Activated naive CD8-positive, alpha-beta T cell treated with anti-CD3 and anti-CD28 coated beads, Interleukin-2, amount 50 U/mL, for 24 hours (primary cell): ENCODE results near the gene NAGPA.

ENCODE experiments used
- ATAC-seq: fragments of 150-1000 bp; cut with Tn5 transposase; one replicate; pipeline ENCODE4 v1.10.0; 2021
- DNase-seq: peaks from one replicate; pipeline ENCODE4 v3.0.0; 2021
- H3K27ac Mint-ChIP-seq: one replicate; pipeline ENCODE4 v1.8.0; 2021; ENCODE audit warnings: mild to moderate bottlenecking, mixed read lengths
- H3K27me3 Mint-ChIP-seq: one replicate; pipeline ENCODE4 v1.8.0; 2021; ENCODE audit warnings: mixed read lengths
- H3K36me3 Mint-ChIP-seq: one replicate; pipeline ENCODE4 v1.8.0; 2021; ENCODE audit warnings: low read depth, mixed read lengths
- H3K4me1 Mint-ChIP-seq: one replicate; pipeline ENCODE4 v1.8.0; 2021; ENCODE audit warnings: mixed read lengths
- H3K4me3 Mint-ChIP-seq: one replicate; pipeline ENCODE4 v1.8.0; 2021; ENCODE audit warnings: mild to moderate bottlenecking, moderate library complexity, mixed read lengths
- H3K9me3 Mint-ChIP-seq: one replicate; pipeline ENCODE4 v1.8.0; 2021; ENCODE audit warnings: mixed read lengths

NAGPA gene

DNA sequence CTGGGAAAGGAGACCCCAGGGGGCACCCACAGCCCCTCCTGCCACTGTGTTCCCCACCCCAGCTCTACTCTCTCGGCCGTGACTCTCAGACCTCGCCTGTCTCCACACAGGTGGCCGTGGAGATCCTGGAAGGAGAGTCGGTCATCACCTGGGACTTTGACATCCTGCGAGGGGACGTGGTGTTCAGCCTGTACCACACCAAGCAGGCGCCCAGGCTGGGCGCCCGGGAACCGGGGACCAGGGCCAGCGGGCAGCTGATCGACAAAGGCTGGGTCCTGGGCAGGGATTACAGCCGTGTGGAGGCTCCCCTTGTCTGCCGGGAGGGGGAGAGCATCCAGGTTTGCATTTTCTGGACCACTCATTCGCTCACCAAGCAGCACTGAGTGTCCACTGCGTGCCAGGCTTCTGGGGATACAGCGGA lies 25.4 kb downstream of the NAGPA start:
- Mint-ChIP-seq H3K27ac (no peak overlapping the region), H3K4me1 (no peaks in the 10 kb centered on the region), H3K9me3 (no peaks in the 10 kb centered on the region), H3K27me3 (peaks cover 7% of the 10 kb centered on the region), H3K36me3 (no peaks in the 10 kb centered on the region), H3K4me3 (no peak overlapping the region)
- ATAC-seq (no peak), DNase-seq (no peak)

GRCh38 chr16:5007256-5007655 lies 26.5 kb downstream of the NAGPA start:
- ATAC-seq: no peak
- no peaks in the 10 kb centered on the region for H3K4me1 Mint-ChIP-seq
- peaks cover 7% of the 10 kb centered on the region for H3K27me3 Mint-ChIP-seq
- no peak for DNase-seq
- H3K4me3 Mint-ChIP-seq: no peak overlapping the region
- H3K9me3 Mint-ChIP-seq: no peaks in the 10 kb centered on the region
- no peaks in the 10 kb centered on the region for H3K36me3 Mint-ChIP-seq
- H3K27ac Mint-ChIP-seq: no peak overlapping the region

GRCh38 chr16:5006348-5007193 lies 27.2 kb downstream of the NAGPA start:
- DNase-seq: no peak
- H3K9me3 Mint-ChIP-seq: no peaks in the 10 kb centered on the region
- no peaks in the 10 kb centered on the region for H3K36me3 Mint-ChIP-seq
- H3K4me3 Mint-ChIP-seq: no peak overlapping the region
- no peak overlapping the region for H3K27ac Mint-ChIP-seq
- H3K4me1 Mint-ChIP-seq: no peaks in the 10 kb centered on the region
- peaks cover 7% of the 10 kb centered on the region for H3K27me3 Mint-ChIP-seq
- ATAC-seq: no peak

GRCh38 chr16:5005916-5006315 lies 27.8 kb downstream of the NAGPA start:
- Mint-ChIP-seq H3K9me3 (no peaks in the 10 kb centered on the region), H3K27me3 (peaks cover 7% of the 10 kb centered on the region), H3K4me1 (no peaks in the 10 kb centered on the region), H3K4me3 (no peak overlapping the region), H3K36me3 (no peaks in the 10 kb centered on the region), H3K27ac (no peak overlapping the region)
- DNase-seq: no peak
- ATAC-seq: no peak

GRCh38 chr16:5004311-5004710 lies 29.4 kb downstream of the NAGPA start:
- peaks cover 2% of the 10 kb centered on the region for H3K27me3 Mint-ChIP-seq
- no peaks in the 10 kb centered on the region for H3K36me3 Mint-ChIP-seq
- no peaks in the 10 kb centered on the region for H3K4me1 Mint-ChIP-seq
- H3K4me3 Mint-ChIP-seq: no peak overlapping the region
- H3K9me3 Mint-ChIP-seq: no peaks in the 10 kb centered on the region
- H3K27ac Mint-ChIP-seq: no peak overlapping the region
- ATAC-seq: no peak
- no peak for DNase-seq

DNA sequence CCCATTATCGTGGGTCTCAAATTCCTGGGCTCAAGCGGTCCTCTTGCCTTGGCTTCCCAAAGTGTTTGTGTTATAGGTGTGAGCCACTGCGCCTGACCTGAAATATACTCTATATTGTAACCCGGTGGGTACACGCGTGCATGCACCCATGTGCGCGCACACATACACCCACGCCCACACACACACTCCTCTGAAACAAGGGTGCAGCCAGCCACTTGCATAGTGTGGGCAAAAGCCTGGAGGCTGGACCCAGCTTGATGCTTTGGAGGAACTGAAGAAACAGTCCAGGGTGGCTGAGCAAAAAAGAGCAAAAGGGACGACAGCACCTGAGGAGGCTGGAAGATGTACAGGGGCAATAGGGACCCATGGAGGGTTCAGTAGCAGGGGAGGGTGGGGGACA lies 29.9 kb downstream of the NAGPA start:
- Mint-ChIP-seq H3K36me3 (no peaks in the 10 kb centered on the region), H3K4me1 (no peaks in the 10 kb centered on the region), H3K9me3 (no peaks in the 10 kb centered on the region), H3K27ac (no peak overlapping the region), H3K4me3 (no peak overlapping the region), H3K27me3 (no peaks in the 10 kb centered on the region)
- no peak for ATAC-seq
- DNase-seq: no peak

DNA sequence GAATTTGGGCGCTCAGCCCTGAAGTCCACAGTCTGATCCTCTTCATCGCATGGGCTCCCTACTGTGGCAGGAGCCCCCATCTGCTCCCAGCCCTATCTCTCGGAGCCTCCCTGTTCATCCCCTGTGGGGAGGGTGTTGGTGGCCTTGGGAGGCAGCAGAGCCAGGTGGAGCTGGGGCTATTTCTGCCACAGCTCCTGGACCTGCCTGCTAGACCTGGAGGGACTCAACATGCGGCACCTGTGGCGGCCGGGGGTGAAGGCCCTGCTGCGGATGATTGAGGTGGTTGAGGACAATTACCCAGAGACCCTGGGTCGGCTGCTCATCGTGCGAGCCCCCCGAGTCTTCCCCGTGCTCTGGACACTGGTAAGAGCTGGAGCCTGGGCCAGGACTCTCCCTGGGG lies 30.5 kb downstream of the NAGPA start:
- Mint-ChIP-seq H3K36me3 (no peaks in the 10 kb centered on the region), H3K27me3 (no peaks in the 10 kb centered on the region), H3K27ac (no peak overlapping the region), H3K4me1 (no peaks in the 10 kb centered on the region), H3K9me3 (no peaks in the 10 kb centered on the region), H3K4me3 (no peak overlapping the region)
- ATAC-seq (no peak), DNase-seq (no peak)

GRCh38 chr16:5002699-5003143 lies 31.0 kb downstream of the NAGPA start:
- Mint-ChIP-seq H3K27ac (no peak overlapping the region), H3K4me3 (no peak overlapping the region), H3K9me3 (no peaks in the 10 kb centered on the region), H3K36me3 (no peaks in the 10 kb centered on the region), H3K27me3 (peaks cover under 1% of the 10 kb centered on the region), H3K4me1 (no peaks in the 10 kb centered on the region)
- ATAC-seq: no peak
- DNase-seq: no peak

DNA sequence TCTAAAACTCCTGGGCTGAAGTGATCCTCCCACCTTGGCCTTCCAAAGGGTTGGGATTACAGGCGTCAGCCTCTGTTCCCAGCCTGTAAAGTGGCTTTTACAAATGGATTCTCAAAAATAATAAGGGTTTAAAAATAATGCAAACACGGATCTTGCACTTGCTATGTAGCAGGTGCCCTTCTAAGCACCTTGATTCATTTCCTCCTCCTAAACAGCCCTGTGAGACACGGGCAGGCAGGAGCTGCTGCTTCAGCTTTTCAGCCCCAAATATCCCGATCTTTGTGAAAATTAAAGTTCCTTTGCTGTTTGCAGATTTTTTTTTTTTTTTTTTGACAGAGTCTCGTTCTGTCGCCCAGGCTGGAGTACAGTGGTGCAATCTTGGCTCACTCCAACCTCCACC lies 31.7 kb downstream of the NAGPA start:
- DNase-seq: no peak
- H3K9me3 Mint-ChIP-seq: no peaks in the 10 kb centered on the region
- no peak overlapping the region for H3K27ac Mint-ChIP-seq
- H3K27me3 Mint-ChIP-seq: peaks cover 3% of the 10 kb centered on the region
- no peak for ATAC-seq
- H3K4me3 Mint-ChIP-seq: no peak overlapping the region
- no peaks in the 10 kb centered on the region for H3K36me3 Mint-ChIP-seq
- no peaks in the 10 kb centered on the region for H3K4me1 Mint-ChIP-seq

DNA sequence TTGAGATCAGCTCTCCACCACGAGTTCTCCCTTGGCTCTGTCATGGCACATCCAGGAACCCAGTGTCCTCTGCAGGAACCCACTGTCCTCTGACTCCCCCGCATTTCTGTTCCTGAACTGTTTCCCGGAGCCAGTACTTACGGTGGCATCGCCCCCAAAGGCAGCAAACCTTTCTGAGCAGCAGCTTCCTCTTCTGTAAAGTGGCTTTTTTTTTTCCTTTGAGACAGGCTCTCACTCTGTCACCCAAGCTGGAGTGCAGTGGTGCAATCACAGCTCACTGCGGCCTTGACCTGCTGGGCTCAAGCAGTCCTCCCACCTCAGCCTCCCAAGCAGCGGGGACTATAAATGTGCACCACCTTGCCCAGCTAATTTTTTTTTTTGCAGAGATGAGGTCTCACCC lies 32.2 kb downstream of the NAGPA start:
- H3K4me3 Mint-ChIP-seq: no peak overlapping the region

DNA sequence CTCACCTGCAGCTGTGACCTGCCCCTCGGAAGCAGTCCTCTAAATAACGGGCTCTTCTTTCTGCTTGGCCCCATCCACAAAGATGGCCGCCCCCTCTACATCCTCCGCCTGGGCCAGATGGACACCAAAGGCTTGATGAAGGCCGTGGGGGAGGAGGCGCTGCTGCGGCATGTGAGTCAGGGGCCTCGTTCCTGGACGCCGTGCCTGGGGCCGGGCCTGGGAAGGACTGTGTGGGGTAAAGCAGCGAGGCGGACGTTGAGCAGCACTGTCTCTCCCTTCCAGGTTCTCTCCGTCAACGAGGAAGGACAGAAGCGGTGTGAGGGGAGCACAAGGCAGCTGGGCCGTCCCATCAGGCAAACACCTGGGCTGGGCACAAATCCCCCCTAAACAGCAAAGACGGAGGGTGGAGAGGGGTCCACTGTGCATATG lies 33.1 kb downstream of the NAGPA start:
- Mint-ChIP-seq H3K27ac (no peak overlapping the region), H3K9me3 (no peaks in the 10 kb centered on the region)

More for the DNA sequence above, 32.2 kb downstream of the NAGPA start:
- H3K4me1 Mint-ChIP-seq: no peaks in the 10 kb centered on the region
- ATAC-seq: no peak
- no peaks in the 10 kb centered on the region for H3K36me3 Mint-ChIP-seq
- no peaks in the 10 kb centered on the region for H3K9me3 Mint-ChIP-seq
- peaks cover 3% of the 10 kb centered on the region for H3K27me3 Mint-ChIP-seq
- no peak for DNase-seq
- no peak overlapping the region for H3K27ac Mint-ChIP-seq

GRCh38 chr16:4994719-4995434 lies 38.9 kb downstream of the NAGPA start:
- Mint-ChIP-seq H3K4me3 (no peak overlapping the region), H3K9me3 (no peaks in the 10 kb centered on the region), H3K4me1 (no peaks in the 10 kb centered on the region), H3K36me3 (no peaks in the 10 kb centered on the region), H3K27ac (no peak overlapping the region), H3K27me3 (peaks cover 13% of the 10 kb centered on the region)
- DNase-seq: no peak
- ATAC-seq: no peak

More for the DNA sequence above, 33.1 kb downstream of the NAGPA start:
- Mint-ChIP-seq H3K4me3 (no peak overlapping the region), H3K4me1 (no peaks in the 10 kb centered on the region), H3K27me3 (peaks cover 3% of the 10 kb centered on the region), H3K36me3 (no peaks in the 10 kb centered on the region)
- DNase-seq (no peak), ATAC-seq (no peak)

DNA sequence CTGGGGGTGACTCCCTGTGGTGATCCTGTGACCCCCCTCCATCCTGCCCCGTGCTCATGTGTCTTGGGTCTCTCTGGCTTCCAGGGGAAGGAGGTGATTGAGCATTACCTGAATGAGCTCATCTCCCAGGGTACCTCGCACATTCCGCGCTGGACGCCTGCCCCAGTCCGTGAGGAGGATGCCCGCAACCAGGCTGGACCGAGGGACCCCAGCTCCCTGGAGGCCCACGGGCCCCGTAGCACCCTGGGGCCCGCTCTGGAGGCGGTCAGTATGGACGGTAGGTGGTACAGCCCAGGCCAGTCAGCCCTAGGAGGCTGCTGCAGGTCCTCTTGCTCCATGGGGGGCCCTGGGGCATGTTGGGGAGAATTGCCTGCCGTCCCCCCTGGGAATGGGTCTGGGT lies 42.0 kb downstream of the NAGPA start:
- Mint-ChIP-seq H3K9me3 (no peaks in the 10 kb centered on the region), H3K36me3 (no peaks in the 10 kb centered on the region), H3K4me3 (no peak overlapping the region), H3K4me1 (peaks cover 2% of the 10 kb centered on the region), H3K27me3 (peaks cover 37% of the 10 kb centered on the region), H3K27ac (no peak overlapping the region)
- ATAC-seq: no peak
- no peak for DNase-seq

DNA sequence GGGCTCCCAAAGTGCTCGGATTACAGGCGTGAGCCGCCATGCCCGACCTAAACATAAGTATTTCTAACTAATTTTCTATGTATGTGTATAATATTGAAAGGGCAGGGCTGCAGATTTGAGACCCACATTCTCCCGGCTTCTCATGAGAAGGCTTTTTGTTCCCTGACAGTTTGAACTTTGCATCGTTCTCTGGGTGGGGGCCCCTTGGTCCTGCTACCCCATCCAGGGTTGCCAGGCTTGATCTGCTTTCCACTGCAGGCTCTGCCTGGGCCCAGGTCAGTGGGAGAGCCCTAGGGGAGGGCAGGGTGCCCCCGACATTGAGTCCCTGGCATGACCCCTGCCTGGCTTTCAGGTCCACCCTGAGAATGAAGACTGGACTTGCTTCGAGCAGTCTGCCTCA lies 43.3 kb downstream of the NAGPA start:
- DNase-seq: no peak
- H3K4me1 Mint-ChIP-seq: peaks cover 2% of the 10 kb centered on the region
- peaks cover 47% of the 10 kb centered on the region for H3K27me3 Mint-ChIP-seq

GRCh38 chr16:4989391-4990006 lies 44.2 kb downstream of the NAGPA start:
- Mint-ChIP-seq H3K9me3 (no peaks in the 10 kb centered on the region), H3K4me3 (no peak overlapping the region), H3K36me3 (no peaks in the 10 kb centered on the region), H3K4me1 (peaks cover 2% of the 10 kb centered on the region), H3K27me3 (peaks cover 42% of the 10 kb centered on the region), H3K27ac (no peak overlapping the region)
- DNase-seq (no peak), ATAC-seq (no peak)

More for the DNA sequence above, 43.3 kb downstream of the NAGPA start:
- no peak overlapping the region for H3K4me3 Mint-ChIP-seq
- no peaks in the 10 kb centered on the region for H3K9me3 Mint-ChIP-seq
- H3K36me3 Mint-ChIP-seq: no peaks in the 10 kb centered on the region
- no peak overlapping the region for H3K27ac Mint-ChIP-seq
- no peak for ATAC-seq
